Tongue (tissue), 2 donors: ENCODE data around the gene FILIP1L. TPM values are rescaled to one million over a fixed set of nuclear protein-coding genes. Genes with fewer than 3 reads are reported as not detected.

Experiments used
- DNase-seq: peaks from one replicate; pipeline ENCODE4 v3.0.0-alpha.2; 2015
- total RNA-seq: library from RNA; depleted of rRNA; stranded (reverse); fragments of >200 nt; gene quantifications from one replicate; pipeline ENCODE4 v1.2.3, GENCODE V29; 2014

The FILIP1L gene
- total RNA-seq, 1 donor from 2014 or later = 72.0 TPM

DNA sequence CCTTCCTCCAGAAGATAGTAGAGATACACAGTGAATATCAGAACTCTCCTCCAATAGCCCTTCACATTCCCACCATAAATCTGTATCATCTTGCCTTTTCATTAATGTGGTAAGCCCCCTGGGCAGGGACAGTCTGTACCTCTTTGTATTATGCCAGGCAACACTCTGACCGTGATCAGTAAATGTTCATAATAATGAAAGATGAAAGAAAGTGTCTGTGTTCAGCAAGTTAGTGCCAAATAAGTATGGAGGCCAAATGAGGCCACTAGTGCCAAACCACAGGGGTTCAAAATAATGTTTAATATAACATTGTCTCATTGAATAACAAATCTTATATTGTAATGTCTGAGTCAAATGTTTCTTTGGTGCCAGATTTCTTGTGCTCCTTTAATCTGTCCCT lies 192.3 kb downstream of the FILIP1L start:
- DNase-seq = no peak

DNA sequence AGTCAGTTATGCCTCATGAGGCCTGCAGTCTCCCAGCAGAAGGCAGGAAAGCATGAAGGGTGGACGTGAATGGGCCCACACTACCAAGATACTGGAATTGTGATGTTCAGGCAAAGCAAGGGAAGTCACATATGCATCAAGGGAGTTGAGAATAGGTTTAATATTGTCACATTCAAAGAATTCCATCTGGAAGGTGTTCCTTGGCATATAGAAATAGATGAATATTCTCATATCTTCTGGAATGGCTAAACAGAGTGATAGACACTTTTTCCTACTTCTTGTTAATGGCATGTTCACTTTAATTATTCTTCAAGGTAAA lies 193.0 kb downstream of the FILIP1L start:
- DNase-seq = no peak

GRCh38 chr3:99920481-99921376 lies 193.6 kb downstream of the FILIP1L start:
- DNase-seq = peak; percentile 78

DNA sequence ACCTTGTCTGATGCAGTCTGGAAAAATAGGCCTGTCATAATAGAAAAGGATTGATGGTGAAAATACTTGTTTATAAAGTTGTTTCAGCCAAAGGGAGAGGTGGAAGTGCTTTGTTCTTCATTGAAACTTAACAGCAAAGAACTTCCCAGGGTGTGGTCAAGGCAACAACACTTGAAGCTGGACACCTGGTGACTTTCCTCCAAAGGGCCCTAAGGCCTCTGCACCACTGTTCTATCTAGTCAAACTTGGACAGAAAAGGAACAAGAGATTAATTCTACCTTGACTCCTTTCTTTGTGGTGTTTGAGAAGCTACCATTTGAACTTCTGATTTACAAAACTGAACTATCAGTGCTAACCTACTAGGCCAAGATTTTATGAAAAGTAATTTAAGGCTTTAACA lies 194.6 kb downstream of the FILIP1L start:
- DNase-seq = no peak

DNA sequence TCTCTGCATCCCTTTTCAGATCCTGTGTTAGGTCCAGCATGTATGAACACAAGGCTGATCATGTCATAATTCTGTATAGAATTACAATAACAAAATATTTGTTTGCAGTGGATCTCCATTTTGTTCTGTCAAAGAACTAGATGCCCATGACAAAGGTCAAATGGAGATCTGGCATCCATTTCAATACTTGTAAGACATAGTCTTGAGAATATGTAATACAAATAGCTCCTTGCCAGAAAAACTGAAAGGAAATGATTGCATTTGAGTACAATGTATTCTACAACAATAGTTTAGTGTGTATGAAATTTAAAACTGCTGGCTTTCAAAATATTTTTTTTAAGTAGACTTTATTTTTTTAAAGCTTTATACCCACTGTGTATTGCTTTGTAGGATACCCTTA lies 195.6 kb downstream of the FILIP1L start:
- DNase-seq = peak; percentile 57

DNA sequence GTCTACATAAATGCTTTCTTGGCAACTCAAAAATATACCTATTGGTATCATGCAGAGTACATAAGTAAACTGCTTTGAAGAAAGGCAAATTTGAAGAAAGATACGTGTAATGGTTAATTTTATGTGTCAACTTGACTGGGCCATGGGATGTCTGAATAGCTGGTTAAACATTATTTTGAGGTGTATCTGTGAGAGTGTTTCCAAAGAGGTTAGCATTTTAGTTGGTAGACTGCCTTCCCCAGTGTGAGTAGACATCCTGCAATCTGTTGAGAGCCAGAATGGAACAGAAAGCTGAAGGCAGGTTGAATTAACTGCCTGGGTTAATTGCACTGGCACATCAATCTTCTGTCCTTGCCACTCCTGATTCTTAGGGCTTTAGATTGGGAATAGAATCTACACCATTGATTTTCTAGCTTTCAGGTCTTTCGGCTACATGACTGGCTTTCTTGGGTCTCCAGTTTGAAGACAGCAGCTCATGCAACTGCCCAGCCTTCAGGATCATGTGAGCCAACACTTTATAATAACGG lies 198.3 kb downstream of the FILIP1L start:
- DNase-seq = no peak

GRCh38 chr3:99911433-99911832 lies 202.9 kb downstream of the FILIP1L start:
- no peak for DNase-seq

GRCh38 chr3:99910752-99911290 lies 203.5 kb downstream of the FILIP1L start:
- DNase-seq = peak; percentile 62

DNA sequence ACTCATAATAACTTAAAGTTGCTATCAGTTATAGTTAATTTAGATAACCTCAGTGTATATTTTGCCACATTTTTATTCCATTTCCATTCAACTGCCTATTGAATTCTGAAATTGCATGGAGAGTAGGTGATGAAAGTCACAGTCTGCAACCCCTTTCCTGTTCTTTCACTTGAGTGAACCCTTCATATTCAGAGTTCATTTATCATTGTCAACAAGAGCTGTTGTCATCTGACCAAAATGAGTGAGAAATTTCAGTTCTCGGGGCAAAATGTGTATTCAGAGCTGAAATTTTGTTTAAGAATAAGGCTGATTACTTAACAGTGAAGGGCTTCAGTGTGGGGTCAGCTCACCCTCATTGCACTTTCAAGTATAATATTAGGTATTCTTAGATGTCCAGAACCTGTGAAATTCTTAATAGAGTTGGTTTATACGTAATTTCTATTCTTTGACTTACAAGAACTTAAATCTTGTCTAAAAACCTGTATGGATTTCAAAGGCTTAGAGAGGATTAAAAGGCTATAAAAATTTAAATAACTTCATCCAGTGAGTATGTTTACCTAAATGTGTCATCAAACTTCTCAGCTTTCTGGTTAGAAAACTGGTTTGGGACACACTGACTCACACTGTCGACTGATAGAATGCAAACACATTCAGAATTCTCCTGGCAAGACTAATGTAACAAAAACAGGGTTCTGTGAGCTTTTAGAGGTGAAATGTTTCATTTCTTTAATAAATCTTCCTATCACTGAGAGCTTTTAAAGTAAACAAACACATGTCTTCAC lies 204.4 kb downstream of the FILIP1L start:
- peak; percentile 35 for DNase-seq

- DNase-seq = no peak
These were observed 206.2 kb downstream of the FILIP1L start for GRCh38 chr3:99907959-99908544.

GRCh38 chr3:99903869-99904268 lies 210.4 kb downstream of the FILIP1L start:
- DNase-seq = no peak

- no peak for DNase-seq
These were observed 212.2 kb downstream of the FILIP1L start for GRCh38 chr3:99902091-99902490.

- DNase-seq = peak; percentile 49
These were observed 212.9 kb downstream of the FILIP1L start for GRCh38 chr3:99901200-99901926.

DNA sequence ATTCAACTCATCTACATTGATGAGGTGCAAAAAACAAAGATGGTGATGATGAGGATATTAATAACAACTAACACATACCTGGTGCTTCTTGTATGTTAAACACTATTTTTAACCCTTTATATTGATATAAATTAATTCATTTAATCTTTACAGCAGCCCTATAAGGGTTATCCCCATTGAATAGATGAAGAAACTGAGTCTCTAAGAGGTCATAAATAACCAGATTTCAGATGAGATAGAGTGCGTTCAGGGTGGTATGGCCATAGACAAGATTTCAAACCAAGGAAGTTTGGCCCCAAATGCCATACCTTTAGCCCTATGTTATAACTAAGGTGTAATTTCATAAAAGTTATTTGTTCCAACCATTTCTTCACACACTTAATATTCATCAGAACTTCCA lies 214.1 kb downstream of the FILIP1L start:
- no peak for DNase-seq

GRCh38 chr3:99899603-99900002 lies 214.7 kb downstream of the FILIP1L start:
- DNase-seq = no peak

GRCh38 chr3:99896482-99896881 lies 217.8 kb downstream of the FILIP1L start:
- DNase-seq = peak; percentile 7

- DNase-seq = peak; percentile 56
These were observed 218.4 kb downstream of the FILIP1L start for GRCh38 chr3:99895703-99896441.

- DNase-seq = no peak
These were observed 219.1 kb downstream of the FILIP1L start for GRCh38 chr3:99895131-99895696.

GRCh38 chr3:99892332-99892731 lies 222.0 kb downstream of the FILIP1L start:
- no peak for DNase-seq

DNA sequence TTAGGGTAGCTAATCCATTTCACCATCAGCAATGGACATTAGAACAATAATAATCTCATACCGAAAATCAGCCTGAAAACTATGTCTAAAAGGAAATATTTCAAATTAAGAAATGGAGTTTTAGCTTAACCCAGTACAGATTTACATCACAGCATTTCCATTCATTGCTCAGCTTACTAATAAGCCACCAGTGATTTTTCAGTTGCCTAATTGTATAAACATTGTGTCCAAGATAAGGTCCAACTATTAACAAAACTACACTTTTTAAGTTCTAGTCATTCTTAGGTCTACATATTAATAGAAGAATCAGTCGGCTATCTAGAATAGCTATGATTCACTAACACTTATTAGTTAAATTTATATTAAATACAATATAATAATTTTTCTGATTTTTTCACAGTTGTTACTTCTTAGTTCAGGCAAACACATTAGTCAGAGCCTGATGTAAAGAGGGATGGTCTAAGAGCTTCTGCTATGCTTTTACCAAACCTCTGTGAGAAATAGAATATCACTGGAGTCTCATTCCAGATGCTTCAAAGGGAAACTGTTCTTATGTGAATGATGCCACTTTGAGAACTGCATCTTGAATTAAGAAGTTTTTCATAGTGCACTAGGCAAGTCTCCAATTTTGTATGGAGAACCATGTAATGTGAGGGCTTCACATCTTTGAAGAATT lies 222.6 kb downstream of the FILIP1L start:
- DNase-seq = no peak
